ENCODE data around the gene ATP6V1E1.

Gene ATP6V1E1

DNA sequence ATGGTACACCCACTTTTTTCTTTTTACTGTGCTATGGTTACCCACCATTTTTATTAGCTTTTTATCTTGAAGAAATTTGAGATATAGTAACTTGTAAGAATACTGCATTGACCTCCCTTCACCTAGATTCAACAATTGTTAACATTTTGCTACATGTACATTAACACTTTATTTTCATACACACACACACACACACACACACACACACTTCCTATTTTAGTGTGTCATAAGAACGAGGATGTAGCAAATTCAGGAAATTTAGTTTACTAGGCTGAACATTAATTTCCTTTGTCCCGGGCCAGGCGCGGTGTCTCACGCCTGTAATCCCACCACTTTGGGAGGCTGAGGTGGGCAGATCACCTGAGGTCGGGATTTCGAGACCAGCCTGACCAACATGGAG lies 1.1 kb upstream of the ATP6V1E1 start:
- Histone ChIP-seq H3K9me3 (ENCODE audit: control insufficient read depth, insufficient read depth, low read depth, low read length) (no peaks in the 10 kb centered on the region), H3K4me1 (ENCODE audit: control insufficient read depth, insufficient read depth, low read length) (peaks cover 7% of the 10 kb centered on the region), H3K36me3 (ENCODE audit: control insufficient read depth in 2 of 2, insufficient read depth in 1 of 2, low read length in 2 of 2) (peaks cover 6 to 12% of the 10 kb centered on the region in 2 experiments; a peak in 2 of 3 replicates), H3K4me3 (ENCODE audit: low read depth, low read length) (no peak overlapping the region), H3K27ac (ENCODE audit: extremely low read depth, low read depth, low read length) (no peak overlapping the region)
- ChIA-PET CTCF (interaction anchor here (0.6 to 0.7 kb wide), 2 partner anchors 60 to 514 kb away, joined by 3 read pairs; no protein-coding TSS in a partner anchor), POLR2A (interaction anchor here (0.6 to 0.9 kb wide), 3 partner anchors 7 to 37 kb away, joined by 3 read pairs; partner anchors contain the start of gene BCL2L13)
- no peak for TF ChIP-seq TCF7L2 (IDR thresholded peaks at IDR 0.05; ENCODE audit: borderline replicate concordance, low read depth, low read length)
- TF ChIP-seq, protein P1, sequence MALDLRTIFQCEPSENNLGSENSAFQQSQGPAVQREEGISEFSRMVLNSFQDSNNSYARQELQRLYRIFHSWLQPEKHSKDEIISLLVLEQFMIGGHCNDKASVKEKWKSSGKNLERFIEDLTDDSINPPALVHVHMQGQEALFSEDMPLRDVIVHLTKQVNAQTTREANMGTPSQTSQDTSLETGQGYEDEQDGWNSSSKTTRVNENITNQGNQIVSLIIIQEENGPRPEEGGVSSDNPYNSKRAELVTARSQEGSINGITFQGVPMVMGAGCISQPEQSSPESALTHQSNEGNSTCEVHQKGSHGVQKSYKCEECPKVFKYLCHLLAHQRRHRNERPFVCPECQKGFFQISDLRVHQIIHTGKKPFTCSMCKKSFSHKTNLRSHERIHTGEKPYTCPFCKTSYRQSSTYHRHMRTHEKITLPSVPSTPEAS (tag by site-specific recombination; IDR thresholded peaks at IDR 0.05), result peak; percentile 39; the same call in 1 of the 2 replicates

DNA sequence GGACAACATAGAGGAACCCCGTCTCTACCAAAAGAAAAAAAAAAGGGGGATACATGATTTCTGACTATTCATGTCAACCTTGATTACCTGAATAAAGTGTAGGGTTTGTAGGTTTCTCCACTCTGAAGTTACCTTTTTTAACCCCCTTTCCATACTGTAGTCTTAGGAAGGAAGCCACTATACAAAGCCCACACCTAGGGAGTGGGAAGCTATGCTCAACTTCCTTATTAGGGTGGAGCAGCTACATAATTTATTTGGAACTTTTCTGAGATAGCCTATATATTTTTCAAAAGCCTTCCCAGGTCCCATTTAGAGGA lies 582 bp upstream of the ATP6V1E1 start:
- CTCF ChIA-PET, result interaction anchor here (0.6 to 0.7 kb wide), 2 partner anchors 60 to 513 kb away, joined by 3 read pairs; no protein-coding TSS in a partner anchor
- POLR2A ChIA-PET, result interaction anchor here (0.6 to 0.9 kb wide), 3 partner anchors 8 to 38 kb away, joined by 3 read pairs; partner anchors contain the start of gene BCL2L13
- Histone ChIP-seq H3K4me3 (ENCODE audit: low read depth, low read length) (peak overlapping the region; percentile 80), H3K36me3 (ENCODE audit: control insufficient read depth in 2 of 2, insufficient read depth in 1 of 2, low read length in 2 of 2) (peaks cover 10 to 14% of the 10 kb centered on the region in 2 experiments; a peak in 2 of 3 replicates), H3K4me1 (ENCODE audit: control insufficient read depth, insufficient read depth, low read length) (peaks cover 7% of the 10 kb centered on the region), H3K27ac (ENCODE audit: extremely low read depth, low read depth, low read length) (peak overlapping the region; percentile 86), H3K9me3 (ENCODE audit: control insufficient read depth, insufficient read depth, low read depth, low read length) (no peaks in the 10 kb centered on the region)
- TF ChIP-seq, protein P2, sequence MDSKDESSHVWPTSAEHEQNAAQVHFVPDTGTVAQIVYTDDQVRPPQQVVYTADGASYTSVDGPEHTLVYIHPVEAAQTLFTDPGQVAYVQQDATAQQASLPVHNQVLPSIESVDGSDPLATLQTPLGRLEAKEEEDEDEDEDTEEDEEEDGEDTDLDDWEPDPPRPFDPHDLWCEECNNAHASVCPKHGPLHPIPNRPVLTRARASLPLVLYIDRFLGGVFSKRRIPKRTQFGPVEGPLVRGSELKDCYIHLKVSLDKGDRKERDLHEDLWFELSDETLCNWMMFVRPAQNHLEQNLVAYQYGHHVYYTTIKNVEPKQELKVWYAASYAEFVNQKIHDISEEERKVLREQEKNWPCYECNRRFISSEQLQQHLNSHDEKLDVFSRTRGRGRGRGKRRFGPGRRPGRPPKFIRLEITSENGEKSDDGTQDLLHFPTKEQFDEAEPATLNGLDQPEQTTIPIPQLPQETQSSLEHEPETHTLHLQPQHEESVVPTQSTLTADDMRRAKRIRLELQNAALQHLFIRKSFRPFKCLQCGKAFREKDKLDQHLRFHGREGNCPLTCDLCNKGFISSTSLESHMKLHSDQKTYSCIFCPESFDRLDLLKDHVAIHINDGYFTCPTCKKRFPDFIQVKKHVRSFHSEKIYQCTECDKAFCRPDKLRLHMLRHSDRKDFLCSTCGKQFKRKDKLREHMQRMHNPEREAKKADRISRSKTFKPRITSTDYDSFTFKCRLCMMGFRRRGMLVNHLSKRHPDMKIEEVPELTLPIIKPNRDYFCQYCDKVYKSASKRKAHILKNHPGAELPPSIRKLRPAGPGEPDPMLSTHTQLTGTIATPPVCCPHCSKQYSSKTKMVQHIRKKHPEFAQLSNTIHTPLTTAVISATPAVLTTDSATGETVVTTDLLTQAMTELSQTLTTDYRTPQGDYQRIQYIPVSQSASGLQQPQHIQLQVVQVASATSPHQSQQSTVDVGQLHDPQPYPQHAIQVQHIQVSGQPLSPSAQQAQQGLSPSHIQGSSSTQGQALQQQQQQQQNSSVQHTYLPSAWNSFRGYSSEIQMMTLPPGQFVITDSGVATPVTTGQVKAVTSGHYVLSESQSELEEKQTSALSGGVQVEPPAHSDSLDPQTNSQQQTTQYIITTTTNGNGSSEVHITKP (tag by site-specific recombination; IDR thresholded peaks at IDR 0.05), result peak; percentile 50
- TF ChIP-seq IKZF3 (tag by site-specific recombination; IDR thresholded peaks at IDR 0.05) (no peak), BCL11B (tag by site-specific recombination; IDR thresholded peaks at IDR 0.05; ENCODE audit: low read depth) (0 out of 2 replicates have a peak, but pooled peaks have one; percentile 20)
- TF ChIP-seq, protein P3, sequence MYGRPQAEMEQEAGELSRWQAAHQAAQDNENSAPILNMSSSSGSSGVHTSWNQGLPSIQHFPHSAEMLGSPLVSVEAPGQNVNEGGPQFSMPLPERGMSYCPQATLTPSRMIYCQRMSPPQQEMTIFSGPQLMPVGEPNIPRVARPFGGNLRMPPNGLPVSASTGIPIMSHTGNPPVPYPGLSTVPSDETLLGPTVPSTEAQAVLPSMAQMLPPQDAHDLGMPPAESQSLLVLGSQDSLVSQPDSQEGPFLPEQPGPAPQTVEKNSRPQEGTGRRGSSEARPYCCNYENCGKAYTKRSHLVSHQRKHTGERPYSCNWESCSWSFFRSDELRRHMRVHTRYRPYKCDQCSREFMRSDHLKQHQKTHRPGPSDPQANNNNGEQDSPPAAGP (tag by site-specific recombination; IDR thresholded peaks at IDR 0.05), result peak; percentile 9; the same call in 1 of the 2 replicates

DNA sequence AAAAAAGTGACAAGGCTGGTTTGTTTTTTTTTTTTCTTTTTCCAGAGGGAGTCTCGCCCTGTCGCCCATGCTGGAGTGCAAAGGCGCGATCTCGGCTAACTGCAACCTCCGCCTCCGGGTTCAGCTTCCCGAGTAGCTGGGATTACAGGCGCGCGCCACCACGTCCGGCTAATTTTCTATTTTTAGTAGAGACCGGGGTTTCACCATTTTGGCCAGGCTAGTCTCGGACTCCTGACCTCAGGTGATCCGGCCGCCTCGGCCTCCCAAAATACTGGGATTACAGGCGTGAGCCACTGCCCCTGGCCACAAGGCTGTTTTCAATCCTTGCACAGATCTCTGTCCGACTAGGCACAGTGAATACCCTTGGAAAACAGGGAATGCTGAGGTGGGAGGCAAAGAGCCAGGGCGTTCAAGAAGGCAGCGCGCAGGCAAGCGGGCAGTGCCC lies 566 bp downstream of the ATP6V1E1 start:
- Histone ChIP-seq H3K27ac (ENCODE audit: extremely low read depth, low read depth, low read length) (peak overlapping the region; percentile 2; the same call in 1 of the 2 replicates), H3K36me3 (ENCODE audit: control insufficient read depth in 2 of 2, insufficient read depth in 1 of 2, low read length in 2 of 2) (peaks cover 15 to 17% of the 10 kb centered on the region in 2 experiments; a peak in 2 of 3 replicates), H3K4me1 (ENCODE audit: control insufficient read depth, insufficient read depth, low read length) (peaks cover 7% of the 10 kb centered on the region), H3K9me3 (ENCODE audit: control insufficient read depth, insufficient read depth, low read depth, low read length) (no peaks in the 10 kb centered on the region), H3K4me3 (ENCODE audit: low read depth, low read length) (peak overlapping the region; percentile 80)
- ChIA-PET CTCF (no interaction called here), POLR2A (interaction anchor here (1.0 kb wide), 1 partner anchor 11 kb away, joined by 8 read pairs; no protein-coding TSS in a partner anchor)
- TF ChIP-seq ZNF473 (tag by site-specific recombination; IDR thresholded peaks at IDR 0.05), result no peak
- no peak for TF ChIP-seq ZNF239 (tag by site-specific recombination; IDR thresholded peaks at IDR 0.05)
- no peak for TF ChIP-seq ZNF585B (tag by site-specific recombination; IDR thresholded peaks at IDR 0.05)
- TF ChIP-seq, protein P4, sequence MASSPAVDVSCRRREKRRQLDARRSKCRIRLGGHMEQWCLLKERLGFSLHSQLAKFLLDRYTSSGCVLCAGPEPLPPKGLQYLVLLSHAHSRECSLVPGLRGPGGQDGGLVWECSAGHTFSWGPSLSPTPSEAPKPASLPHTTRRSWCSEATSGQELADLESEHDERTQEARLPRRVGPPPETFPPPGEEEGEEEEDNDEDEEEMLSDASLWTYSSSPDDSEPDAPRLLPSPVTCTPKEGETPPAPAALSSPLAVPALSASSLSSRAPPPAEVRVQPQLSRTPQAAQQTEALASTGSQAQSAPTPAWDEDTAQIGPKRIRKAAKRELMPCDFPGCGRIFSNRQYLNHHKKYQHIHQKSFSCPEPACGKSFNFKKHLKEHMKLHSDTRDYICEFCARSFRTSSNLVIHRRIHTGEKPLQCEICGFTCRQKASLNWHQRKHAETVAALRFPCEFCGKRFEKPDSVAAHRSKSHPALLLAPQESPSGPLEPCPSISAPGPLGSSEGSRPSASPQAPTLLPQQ (tag by site-specific recombination; IDR thresholded peaks at IDR 0.05), result no peak
- no peak for TF ChIP-seq ZBTB21 (tag by site-specific recombination; IDR thresholded peaks at IDR 0.05)
- no peak for TF ChIP-seq ZNF311 (tag by site-specific recombination; IDR thresholded peaks at IDR 0.05; ENCODE audit: borderline replicate concordance)
- no peak for TF ChIP-seq ZNF514 (tag by site-specific recombination; IDR thresholded peaks at IDR 0.05)
- no peak for TF ChIP-seq ZNF677 (tag by site-specific recombination; IDR thresholded peaks at IDR 0.05)
- TF ChIP-seq ZNF223 (tag by site-specific recombination; IDR thresholded peaks at IDR 0.05), result no peak
- no peak for TF ChIP-seq ZNF221 (tag by site-specific recombination; IDR thresholded peaks at IDR 0.05; ENCODE audit: borderline replicate concordance)
- TF ChIP-seq ZNF791 (tag by site-specific recombination; IDR thresholded peaks at IDR 0.05), result no peak
- no peak for TF ChIP-seq EGR2 (tag by site-specific recombination; IDR thresholded peaks at IDR 0.05; ENCODE audit: low read depth)
- TF ChIP-seq, protein P5, sequence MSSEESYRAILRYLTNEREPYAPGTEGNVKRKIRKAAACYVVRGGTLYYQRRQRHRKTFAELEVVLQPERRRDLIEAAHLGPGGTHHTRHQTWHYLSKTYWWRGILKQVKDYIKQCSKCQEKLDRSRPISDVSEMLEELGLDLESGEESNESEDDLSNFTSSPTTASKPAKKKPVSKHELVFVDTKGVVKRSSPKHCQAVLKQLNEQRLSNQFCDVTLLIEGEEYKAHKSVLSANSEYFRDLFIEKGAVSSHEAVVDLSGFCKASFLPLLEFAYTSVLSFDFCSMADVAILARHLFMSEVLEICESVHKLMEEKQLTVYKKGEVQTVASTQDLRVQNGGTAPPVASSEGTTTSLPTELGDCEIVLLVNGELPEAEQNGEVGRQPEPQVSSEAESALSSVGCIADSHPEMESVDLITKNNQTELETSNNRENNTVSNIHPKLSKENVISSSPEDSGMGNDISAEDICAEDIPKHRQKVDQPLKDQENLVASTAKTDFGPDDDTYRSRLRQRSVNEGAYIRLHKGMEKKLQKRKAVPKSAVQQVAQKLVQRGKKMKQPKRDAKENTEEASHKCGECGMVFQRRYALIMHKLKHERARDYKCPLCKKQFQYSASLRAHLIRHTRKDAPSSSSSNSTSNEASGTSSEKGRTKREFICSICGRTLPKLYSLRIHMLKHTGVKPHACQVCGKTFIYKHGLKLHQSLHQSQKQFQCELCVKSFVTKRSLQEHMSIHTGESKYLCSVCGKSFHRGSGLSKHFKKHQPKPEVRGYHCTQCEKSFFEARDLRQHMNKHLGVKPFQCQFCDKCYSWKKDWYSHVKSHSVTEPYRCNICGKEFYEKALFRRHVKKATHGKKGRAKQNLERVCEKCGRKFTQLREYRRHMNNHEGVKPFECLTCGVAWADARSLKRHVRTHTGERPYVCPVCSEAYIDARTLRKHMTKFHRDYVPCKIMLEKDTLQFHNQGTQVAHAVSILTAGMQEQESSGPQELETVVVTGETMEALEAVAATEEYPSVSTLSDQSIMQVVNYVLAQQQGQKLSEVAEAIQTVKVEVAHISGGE (tag by site-specific recombination; conservative IDR thresholded peaks at IDR 0.05; ENCODE audit: low read depth), result no peak
- TF ChIP-seq ZNF658 (tag by site-specific recombination; IDR thresholded peaks at IDR 0.05), result no peak
